Measurements from ENCODE around the gene SLC9A2. TPM values are rescaled to one million over a fixed set of nuclear protein-coding genes. Genes with fewer than 3 reads are reported as not detected.

SLC9A2 gene
- total and polyA plus RNA-seq, 2 of the 13 experiments (the other 11 are each of a cell fraction or from before 2014, with no cell fraction given), result 0.02 TPM; not detected in 1

DNA sequence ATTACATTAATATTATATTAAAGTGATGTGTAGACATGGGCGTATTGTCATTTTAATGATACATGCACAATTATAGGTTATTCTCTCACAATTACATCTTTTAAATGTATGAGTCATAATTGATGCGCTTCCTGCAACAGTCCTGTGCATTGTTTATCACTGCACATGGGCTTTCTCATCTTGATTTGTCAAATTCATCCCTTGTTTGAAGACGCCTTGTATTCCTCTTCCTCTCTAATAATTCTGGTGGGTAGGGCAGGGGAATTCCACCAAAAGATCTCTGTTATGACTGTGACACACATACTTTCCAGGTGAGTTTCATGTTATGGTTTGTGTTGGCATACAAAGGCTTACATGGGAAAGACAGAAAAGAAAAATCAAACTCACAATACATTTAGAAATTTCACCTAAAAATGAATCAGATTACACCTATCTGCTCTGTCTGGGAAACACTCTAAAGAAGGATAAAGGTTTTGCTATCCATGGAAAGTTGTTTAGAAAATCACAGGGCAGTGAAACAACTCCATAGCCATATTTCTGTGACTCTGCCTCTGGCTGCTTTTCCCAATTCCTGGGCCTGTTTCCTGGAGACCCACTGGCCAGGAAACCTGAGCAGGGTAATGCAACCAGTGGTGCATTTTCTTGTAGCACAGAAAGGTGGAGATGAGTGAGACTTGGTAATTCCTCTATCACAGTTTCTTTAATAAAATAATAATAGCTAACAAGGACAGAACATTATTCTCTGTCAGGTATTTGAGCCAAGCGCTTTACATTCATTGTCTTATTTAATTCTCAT, 13.2 kb downstream of the SLC9A2 start (continued):
- TF ChIP-seq, protein P1, sequence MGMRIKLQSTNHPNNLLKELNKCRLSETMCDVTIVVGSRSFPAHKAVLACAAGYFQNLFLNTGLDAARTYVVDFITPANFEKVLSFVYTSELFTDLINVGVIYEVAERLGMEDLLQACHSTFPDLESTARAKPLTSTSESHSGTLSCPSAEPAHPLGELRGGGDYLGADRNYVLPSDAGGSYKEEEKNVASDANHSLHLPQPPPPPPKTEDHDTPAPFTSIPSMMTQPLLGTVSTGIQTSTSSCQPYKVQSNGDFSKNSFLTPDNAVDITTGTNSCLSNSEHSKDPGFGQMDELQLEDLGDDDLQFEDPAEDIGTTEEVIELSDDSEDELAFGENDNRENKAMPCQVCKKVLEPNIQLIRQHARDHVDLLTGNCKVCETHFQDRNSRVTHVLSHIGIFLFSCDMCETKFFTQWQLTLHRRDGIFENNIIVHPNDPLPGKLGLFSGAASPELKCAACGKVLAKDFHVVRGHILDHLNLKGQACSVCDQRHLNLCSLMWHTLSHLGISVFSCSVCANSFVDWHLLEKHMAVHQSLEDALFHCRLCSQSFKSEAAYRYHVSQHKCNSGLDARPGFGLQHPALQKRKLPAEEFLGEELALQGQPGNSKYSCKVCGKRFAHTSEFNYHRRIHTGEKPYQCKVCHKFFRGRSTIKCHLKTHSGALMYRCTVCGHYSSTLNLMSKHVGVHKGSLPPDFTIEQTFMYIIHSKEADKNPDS (CRISPR knock-in tag; IDR thresholded peaks at IDR 0.05), result no peak
- TF ChIP-seq ZNF441 (CRISPR knock-in tag; IDR thresholded peaks at IDR 0.05; ENCODE audit: borderline replicate concordance) (no peak), ZNF552 (CRISPR knock-in tag; IDR thresholded peaks at IDR 0.05; ENCODE audit: borderline replicate concordance) (no peak), ZNF136 (CRISPR knock-in tag; IDR thresholded peaks at IDR 0.05; ENCODE audit: low read depth) (no peak), ZNF572 (CRISPR knock-in tag; IDR thresholded peaks at IDR 0.05) (no peak), ZNF282 (IDR thresholded peaks at IDR 0.05; ENCODE audit: partially characterized antibody) (no peak), ZFP62 (CRISPR knock-in tag; IDR thresholded peaks at IDR 0.05) (no peak), SIX4 (CRISPR knock-in tag; IDR thresholded peaks at IDR 0.05) (no peak)
- TF ChIP-seq, protein P2, sequence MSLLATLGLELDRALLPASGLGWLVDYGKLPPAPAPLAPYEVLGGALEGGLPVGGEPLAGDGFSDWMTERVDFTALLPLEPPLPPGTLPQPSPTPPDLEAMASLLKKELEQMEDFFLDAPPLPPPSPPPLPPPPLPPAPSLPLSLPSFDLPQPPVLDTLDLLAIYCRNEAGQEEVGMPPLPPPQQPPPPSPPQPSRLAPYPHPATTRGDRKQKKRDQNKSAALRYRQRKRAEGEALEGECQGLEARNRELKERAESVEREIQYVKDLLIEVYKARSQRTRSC (CRISPR knock-in tag; IDR thresholded peaks at IDR 0.05; ENCODE audit: low read depth), result no peak
- TF ChIP-seq, protein P3, sequence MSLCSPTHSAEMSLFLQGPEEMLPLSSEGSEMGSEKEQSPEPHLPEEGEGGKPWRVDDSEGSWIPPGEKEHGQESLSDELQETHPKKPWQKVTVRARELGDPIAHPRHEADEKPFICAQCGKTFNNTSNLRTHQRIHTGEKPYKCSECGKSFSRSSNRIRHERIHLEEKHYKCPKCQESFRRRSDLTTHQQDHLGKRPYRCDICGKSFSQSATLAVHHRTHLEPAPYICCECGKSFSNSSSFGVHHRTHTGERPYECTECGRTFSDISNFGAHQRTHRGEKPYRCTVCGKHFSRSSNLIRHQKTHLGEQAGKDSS (CRISPR knock-in tag; IDR thresholded peaks at IDR 0.05; ENCODE audit: borderline replicate concordance, low read depth), result no peak

All from HepG2 (cell line).